CD4-positive, alpha-beta T cell treated with Interferon gamma for 1 hour (primary cell): ENCODE measurements around the gene AOC3.

ENCODE experiments used
- DNase-seq: peaks from one replicate; pipeline ENCODE4 v3.0.0-alpha.2; 2020

Gene AOC3

DNA sequence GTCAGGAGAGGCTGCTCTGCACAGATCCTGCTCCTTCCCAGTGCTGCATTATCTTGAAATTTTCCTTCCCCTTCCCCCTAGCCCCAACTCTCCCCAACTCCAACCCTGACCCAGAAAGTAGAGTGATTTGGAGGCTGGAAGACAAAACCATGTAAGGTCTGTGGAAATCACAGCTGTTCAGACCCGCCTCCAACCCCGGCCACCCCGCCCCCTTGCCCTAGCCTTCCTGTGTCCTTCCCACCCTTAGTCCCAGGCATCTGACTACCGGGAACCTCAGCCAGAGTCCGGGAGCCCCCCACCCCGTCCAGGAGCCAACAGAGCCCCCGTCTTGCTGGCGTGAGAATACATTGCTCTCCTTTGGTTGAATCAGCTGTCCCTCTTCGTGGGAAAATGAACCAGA lies at the start of gene AOC3:
Gene AOC3 (plus strand): TSS at position 246 of the 400 bp plus-strand sequence. CDS start 145 bp downstream, at position 391.
- DNase-seq = no peak

DNA sequence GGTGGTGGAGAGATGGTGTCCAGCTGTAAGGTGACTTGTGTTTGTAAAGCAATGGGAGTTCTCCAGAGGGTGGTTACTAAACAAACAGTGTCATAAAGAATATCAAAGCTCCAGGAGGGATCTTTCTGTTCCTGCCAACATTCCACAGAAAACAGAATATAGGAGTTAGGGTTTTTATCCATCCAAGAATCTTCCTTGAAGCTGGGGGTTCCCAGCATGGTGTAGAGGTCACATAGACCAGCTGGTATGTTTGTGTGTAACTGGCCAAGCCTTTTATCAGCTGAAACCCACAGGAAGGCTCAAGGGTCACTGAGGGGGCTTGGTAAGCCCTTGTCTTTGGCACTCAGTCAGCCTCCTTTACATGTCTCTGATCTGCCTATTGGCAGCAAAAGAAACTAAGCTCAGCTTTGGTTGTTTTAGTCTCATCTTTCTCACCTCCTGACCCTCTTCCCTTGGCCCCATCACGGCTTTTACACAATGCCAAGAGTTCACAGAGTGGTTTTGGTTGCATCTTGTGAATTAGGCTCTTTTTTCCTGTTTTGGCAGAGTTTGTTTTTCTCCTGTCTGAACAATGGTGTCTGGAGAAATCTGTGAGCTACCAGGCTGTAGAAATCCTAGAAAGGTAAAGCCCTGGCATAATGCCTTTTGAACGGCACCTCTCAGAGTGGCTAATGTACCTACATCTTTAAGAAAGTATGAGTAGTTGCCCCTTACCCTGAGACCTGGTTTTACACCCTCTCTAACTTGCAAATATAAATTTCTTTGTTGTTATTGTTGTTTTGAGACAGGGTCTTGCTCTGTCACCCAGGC lies 47.7 kb upstream of the AOC3 start:
- no peak for DNase-seq

- DNase-seq = no peak
Measured at GRCh38 chr17:42804918-42805367, 46.1 kb upstream of the AOC3 start.

- no peak for DNase-seq
Measured at GRCh38 chr17:42806249-42806648, 44.8 kb upstream of the AOC3 start.

GRCh38 chr17:42809250-42809649 lies 41.7 kb upstream of the AOC3 start:
- DNase-seq = no peak

- DNase-seq = no peak
Measured at GRCh38 chr17:42814633-42815399, 36.2 kb upstream of the AOC3 start.

DNA sequence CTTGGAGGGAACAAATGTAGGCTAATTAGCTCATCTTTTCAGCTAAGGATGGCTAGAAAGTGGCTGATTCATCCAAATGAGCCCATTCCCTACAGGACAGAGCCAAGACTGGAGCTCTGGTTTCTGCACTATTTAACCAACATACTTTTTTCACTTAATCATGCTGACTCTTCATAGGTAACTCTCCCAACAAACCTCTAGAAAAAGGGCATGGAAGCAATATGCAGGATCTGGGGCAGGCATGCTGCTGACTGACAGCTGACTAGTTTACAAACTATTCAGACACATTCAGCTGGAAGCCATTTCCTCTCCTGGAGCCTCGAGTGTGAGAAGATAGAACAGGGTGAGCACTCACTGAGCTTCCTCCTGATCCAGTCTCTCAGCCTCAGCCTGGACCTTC lies 33.1 kb upstream of the AOC3 start:
- no peak for DNase-seq

DNA sequence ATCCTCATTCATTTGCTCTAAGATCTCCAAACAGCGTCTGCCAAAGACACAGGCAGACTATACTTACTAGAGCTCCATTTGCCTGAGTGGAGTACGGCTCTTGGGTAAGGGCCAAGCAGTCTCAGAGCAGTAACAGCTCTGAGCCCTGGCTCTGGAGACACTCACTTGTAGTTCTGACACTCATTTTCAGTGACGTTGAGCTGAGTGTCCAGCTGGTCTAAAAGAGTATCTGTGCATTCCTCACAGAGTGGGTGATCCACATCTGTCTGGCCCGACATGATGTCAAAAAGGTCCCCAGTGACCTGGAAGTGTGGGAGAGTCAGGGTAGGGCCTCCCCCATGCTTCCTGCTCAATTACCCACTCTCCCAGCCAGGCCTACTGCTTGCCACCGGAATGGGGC lies 32.6 kb upstream of the AOC3 start:
- no peak for DNase-seq

DNA sequence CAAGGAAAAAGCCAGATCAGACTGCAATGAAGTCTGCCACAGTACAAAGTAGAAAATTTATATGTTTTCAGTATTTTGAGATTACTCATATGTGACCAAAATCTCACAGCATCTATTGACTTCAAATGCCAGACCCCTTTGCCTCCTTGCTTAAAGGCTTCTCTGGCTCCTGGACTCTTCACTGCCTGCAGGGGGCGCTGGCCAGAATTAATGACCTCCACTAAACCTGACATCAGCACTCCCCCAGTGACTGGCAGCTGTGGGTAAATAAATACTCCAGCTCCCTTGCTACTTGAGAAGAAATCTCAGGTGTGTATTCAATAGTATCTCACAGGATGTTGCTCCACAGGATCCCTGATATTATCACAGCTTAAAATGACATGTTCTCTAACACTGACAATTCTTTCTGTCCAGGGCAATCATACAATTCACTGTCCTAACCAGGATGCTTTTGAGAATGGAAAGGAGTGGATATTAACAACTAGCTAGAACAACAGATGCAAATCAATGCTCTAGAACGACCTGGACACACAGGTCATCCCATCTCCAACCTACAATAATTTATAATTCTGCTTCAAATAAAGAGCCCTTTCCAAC lies 31.0 kb upstream of the AOC3 start:
- peak; percentile 61 for DNase-seq

GRCh38 chr17:42821176-42821575 lies 29.8 kb upstream of the AOC3 start:
- DNase-seq = no peak

GRCh38 chr17:42827472-42827871 lies 23.5 kb upstream of the AOC3 start:
- DNase-seq = no peak

- DNase-seq = no peak
Measured at GRCh38 chr17:42830971-42831370, 20.0 kb upstream of the AOC3 start.

- no peak for DNase-seq
Measured at GRCh38 chr17:42832213-42832933, 18.6 kb upstream of the AOC3 start.

DNA sequence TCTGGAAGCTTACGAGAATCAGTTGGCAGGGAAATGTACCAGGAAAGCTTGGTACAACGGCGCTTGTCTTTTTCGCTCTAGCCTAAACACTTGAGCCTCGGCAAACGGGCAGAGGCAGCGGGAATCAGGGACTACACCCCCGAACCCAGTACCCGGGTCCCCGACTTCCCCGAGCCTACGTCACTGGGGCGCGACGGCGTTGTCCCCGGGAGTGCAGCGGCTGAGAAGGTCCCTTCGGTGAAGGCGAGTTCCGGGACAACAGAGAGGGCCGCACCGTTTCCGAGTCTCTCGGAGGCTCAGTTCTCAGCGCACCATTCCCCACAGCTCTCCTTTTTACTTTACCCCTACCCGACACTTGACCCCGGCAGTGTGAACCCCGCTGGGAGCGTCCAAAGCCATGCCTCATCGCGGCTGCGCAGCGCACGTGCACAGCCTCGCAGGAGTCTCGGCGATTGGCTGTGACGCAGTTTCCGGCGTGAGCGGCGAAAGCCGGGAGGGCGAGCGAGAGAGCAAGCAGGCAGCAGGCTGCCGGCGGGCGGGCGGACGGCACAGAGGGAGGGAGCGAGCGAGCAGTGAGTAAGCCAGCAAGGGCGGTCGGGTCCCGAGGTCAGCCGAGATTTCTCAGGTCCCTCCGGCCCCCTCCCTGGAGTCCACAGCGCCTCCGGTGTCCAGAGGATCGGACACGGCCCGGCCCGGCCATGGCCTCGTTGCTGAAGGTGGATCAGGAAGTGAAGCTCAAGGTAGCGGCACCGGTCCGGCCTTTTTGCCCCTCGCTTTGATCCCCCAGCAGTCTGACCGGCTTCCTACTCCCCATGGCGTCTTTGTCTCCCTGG lies 17.8 kb upstream of the AOC3 start, which contains the start of gene PSME3:
Gene PSME3 (plus strand): TSS at position 464 of the 833 bp plus-strand sequence. CDS start 235 bp downstream, at position 699.
- peak; percentile 88 for DNase-seq

GRCh38 chr17:42833767-42834422 lies 17.1 kb upstream of the AOC3 start:
- no peak for DNase-seq

DNA sequence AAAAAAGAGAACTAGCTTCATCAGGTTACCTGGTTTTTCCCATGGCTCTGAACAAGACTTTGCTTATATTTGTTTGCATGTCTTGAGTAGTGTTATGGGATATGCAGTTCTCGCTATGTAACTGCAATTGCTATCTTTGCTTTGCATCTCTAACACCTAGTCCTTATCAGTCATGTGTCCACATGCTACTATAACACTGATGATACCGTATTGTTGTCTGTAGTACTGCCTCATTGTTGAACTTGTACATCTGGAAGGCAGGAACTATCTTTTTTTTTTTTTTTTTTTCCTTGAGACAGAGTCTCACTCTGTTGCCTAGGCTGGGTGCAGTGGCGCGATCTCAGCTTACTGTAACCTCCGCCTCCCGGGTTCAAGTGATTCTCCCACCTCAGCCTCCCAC lies 15.3 kb upstream of the AOC3 start:
- no peak for DNase-seq

DNA sequence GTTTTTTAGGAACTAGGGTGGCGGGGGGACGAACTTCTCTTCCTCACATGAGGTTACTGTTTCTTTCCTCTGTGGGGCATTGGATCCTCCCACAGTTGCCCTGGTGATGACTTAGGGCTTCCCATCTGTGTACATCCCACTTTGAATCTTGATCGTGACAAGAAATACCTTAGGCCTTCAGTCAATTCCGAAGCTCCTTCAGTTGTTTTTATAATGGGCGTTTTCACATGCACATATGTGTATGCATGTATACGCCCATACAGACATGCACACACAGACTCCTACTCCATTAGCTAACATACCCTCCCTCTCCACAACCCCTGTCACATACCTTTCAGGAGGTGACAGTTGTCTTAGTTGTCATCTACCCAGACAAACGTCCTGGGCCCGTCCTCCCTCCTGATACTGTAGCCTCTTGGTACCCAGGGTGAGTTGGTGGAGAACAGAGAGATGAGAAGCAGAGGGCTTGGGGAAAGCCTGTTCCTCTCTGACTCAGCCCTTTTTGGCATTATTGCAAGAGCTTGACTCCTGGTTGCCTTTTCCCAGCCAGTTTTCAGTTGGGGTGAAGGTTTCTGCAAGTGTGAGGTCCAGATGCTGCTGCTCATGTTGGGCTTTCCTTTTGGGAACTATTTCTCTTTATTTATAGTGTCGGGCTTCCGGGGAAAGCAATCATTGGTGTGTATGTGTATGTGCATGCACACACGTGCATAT lies 8.9 kb upstream of the AOC3 start:
- no peak for DNase-seq

DNA sequence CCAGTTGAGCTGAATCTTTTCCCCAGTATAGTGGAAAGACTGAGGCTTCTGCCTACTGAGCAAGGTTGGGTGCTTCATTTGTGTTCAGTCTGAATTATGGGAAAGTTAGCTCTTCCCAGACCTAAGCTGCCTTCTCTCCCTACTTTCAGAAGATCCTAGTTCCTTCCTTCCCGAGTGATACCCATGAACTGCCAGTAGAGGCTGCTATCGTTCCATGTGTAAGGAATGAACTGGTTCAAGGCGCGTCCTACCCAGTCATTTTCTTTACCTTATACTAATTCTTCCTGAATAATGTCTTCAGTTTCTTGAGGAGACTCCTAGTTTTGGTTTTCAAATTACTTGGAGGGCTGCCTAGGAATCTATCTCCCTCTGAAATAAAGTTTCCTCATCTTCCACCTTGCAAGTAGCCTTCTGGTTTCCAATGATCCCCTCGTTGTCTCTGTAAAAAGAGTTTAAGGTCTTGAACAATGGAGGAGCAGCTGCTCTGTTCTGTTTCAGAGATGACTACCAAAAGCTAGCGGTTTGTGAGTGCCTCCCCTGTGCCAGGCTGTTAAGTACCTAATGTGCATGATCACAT lies 7.6 kb upstream of the AOC3 start:
- no peak for DNase-seq

DNA sequence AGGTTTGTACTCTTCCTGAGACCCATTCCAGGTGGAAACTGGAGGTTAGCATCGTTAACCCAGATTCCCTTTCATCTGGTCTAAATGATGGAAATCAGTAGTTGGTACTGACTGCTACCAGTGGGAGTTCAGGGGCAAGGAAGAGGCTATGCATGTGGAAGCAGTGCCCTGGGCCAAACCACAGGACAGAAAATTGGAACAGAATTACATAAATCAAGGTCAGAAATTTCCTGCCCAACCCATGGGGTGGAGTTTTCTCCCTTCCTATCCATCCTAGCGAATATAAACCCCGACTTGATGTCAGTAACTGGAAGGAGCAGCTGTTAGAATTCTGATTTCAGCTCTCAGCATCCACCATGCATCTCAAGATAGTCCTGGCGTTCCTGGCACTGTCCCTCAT lies 6.7 kb upstream of the AOC3 start, which contains the start of gene AOC2:
Gene AOC2 (plus strand): TSS at position 310 of the 400 bp plus-strand sequence. CDS start 47 bp downstream, at position 357.
- no peak for DNase-seq
